Measurements from ENCODE around the gene OSMR.

DNA sequence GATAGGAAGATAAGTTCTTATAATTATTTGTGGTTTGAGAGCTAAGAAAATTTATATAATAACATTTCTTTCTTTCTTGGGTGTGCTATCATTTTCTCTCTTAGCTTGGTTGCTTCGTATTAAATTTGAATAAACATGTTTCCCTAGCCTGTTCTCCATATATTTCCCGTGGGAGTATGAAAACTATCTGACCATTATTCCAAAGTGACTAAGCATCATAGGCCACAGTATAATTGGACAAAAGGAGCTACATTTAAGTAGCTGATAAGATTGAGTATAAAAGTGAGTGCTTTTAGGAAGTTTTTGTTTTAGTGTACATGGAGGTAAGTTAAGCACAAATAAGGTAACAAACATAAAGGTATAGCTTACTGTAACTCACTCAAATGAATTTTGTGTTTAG is 8.4 kb upstream of the OSMR start:
- TF ChIP-seq, protein P1, sequence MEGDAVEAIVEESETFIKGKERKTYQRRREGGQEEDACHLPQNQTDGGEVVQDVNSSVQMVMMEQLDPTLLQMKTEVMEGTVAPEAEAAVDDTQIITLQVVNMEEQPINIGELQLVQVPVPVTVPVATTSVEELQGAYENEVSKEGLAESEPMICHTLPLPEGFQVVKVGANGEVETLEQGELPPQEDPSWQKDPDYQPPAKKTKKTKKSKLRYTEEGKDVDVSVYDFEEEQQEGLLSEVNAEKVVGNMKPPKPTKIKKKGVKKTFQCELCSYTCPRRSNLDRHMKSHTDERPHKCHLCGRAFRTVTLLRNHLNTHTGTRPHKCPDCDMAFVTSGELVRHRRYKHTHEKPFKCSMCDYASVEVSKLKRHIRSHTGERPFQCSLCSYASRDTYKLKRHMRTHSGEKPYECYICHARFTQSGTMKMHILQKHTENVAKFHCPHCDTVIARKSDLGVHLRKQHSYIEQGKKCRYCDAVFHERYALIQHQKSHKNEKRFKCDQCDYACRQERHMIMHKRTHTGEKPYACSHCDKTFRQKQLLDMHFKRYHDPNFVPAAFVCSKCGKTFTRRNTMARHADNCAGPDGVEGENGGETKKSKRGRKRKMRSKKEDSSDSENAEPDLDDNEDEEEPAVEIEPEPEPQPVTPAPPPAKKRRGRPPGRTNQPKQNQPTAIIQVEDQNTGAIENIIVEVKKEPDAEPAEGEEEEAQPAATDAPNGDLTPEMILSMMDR (IDR thresholded peaks at IDR 0.05) = no peak
- TF ChIP-seq EP300 (IDR thresholded peaks at IDR 0.05; ENCODE audit: low read depth) (no peak), POLR2AphosphoS5 (IDR thresholded peaks at IDR 0.05) (no peak)

All from transverse colon (tissue), 4 donors.